Esophagus squamous epithelium (tissue), 5 donors: ENCODE results near the gene MAD1L1. TPM values are rescaled to one million over a fixed set of nuclear protein-coding genes. Genes with fewer than 3 reads are reported as not detected.
A peak's percentile ranks its signal among the peaks of the same experiment; 100 is the strongest.
"Not testable (repeated sequence)": the region's sequence is repeated elsewhere in the genome, so short reads cannot be mapped to it uniquely, and the experiment has no call there.

Experiments used
- DNase-seq: peaks from one replicate; lab custom pipeline; 2025; lab: John Stamatoyannopoulos, UW
- H3K27ac ChIP-seq, 4 donors: fragments of 200-600 bp; sonication (generic); one replicate each; pipeline ENCODE4 v1.5.1; 2016 to 2019; ENCODE audit warnings: mild to moderate bottlenecking in 1 of 4
- H3K27me3 ChIP-seq, 4 donors: fragments of 200-600 bp; sonication (generic); 1 replicate in 3 of 4; 2 replicates in 1 of 4; pipeline versions ENCODE4 v1.5.1 to v1.6.0; 2017 to 2021; ENCODE audit warnings: antibody characterized with exemption in 1 of 4
- H3K36me3 ChIP-seq, 3 donors: fragments of 200-600 bp; sonication (generic); one replicate each; pipeline ENCODE4 v1.5.1; 2016 to 2019
- H3K4me1 ChIP-seq, 3 donors: fragments of 200-600 bp; sonication (generic); one replicate each; pipeline ENCODE4 v1.5.1; 2017 to 2019
- H3K4me3 ChIP-seq, 4 donors: fragments of 200-600 bp; sonication (generic); 1 replicate in 3 of 4; 2 replicates in 1 of 4; pipeline ENCODE4 v1.5.1; 2016 to 2019; ENCODE audit warnings: mild to moderate bottlenecking in 2 of 4, moderate library complexity in 1 of 4
- H3K9me3 ChIP-seq, 3 donors: fragments of 200-600 bp; sonication (generic); one replicate each; pipeline ENCODE4 v1.5.1; 2016 to 2019
- CTCF ChIP-seq, 6 experiments: fragments of 450-650 bp in 4 of 6; fragments of 200-600 bp in 2 of 6; sonication (generic) in 2 of 6; IDR thresholded peaks; one replicate each; pipeline ENCODE4 v1.5.1; 2016 to 2019; ENCODE audit warnings: antibody characterized with exemption in 6 of 6, mild to moderate bottlenecking in 4 of 6, moderate library complexity in 4 of 6
- POLR2A ChIP-seq, 4 donors: fragments of 450-650 bp; IDR thresholded peaks; one replicate each; pipeline ENCODE4 v1.6.1; 2017; ENCODE audit warnings: antibody characterized with exemption in 4 of 4, mild to moderate bottlenecking in 4 of 4, moderate library complexity in 3 of 4
- WGBS, 2 donors: methylation state at CpG; one replicate each; pipeline ENCODE4 v1.1.5; 2018; 5-methylcytosine and 5-hydroxymethylcytosine counted together
- intact Hi-C: fragments of 100-400 bp; cut with DNase I; formaldehyde crosslinking; loops from one replicate; pipeline ENCODE4 v1.15.0; 2022
- total RNA-seq, 4 donors: library from RNA; depleted of rRNA; stranded (reverse); fragments of >200 nt; gene quantifications; one replicate each; pipeline ENCODE4 v1.1.0, GENCODE V29; 2016
- donor health status: DM: yes; HTN: yes; CAD: no.

Gene MAD1L1
- total RNA-seq, 4 donors from 2014 or later: 16.6 to 40.4 (median 30.2) TPM

GRCh38 chr7:2038931-2039728 lies 193.6 kb downstream of the MAD1L1 start:
- Histone ChIP-seq H3K9me3 (no peaks in the 10 kb centered on the region), H3K4me3 (no peak overlapping the region), H3K36me3 (peaks cover 0 to 18% (median 0%) of the 10 kb centered on the region in 3 donors), H3K27ac (no peak overlapping the region), H3K4me1 (peaks cover 4 to 23% (median 5%) of the 10 kb centered on the region in 3 donors), H3K27me3 (no peaks in the 10 kb centered on the region)
- intact Hi-C loops: no loop called here
- no peak for TF ChIP-seq POLR2A (IDR thresholded peaks at IDR 0.05)
- 70 to 74% methylated on average over 23 of the region's 23 CpGs for WGBS, 2 donors
- DNase-seq: no peak

GRCh38 chr7:2037808-2038522 lies 194.8 kb downstream of the MAD1L1 start:
- TF ChIP-seq CTCF (IDR thresholded peaks at IDR 0.05) (no peak), POLR2A (IDR thresholded peaks at IDR 0.05) (no peak)
- Histone ChIP-seq H3K27me3 (no peaks in the 10 kb centered on the region), H3K9me3 (no peaks in the 10 kb centered on the region), H3K4me1 (peaks cover 4 to 23% (median 5%) of the 10 kb centered on the region in 3 donors), H3K36me3 (peaks cover 0 to 8% (median 0%) of the 10 kb centered on the region in 3 donors), H3K27ac (peak overlapping the region in 3 of 4 donors; percentile 16 to 42 (median 42)), H3K4me3 (peak overlapping the region; percentile 4 to 51 (median 22))
- intact Hi-C loops: no loop called here
- no peak for DNase-seq
- WGBS, 2 donors: 17 to 27% methylated on average over 13 of the region's 13 CpGs

GRCh38 chr7:2037301-2037807 lies 195.4 kb downstream of the MAD1L1 start:
- Histone ChIP-seq H3K4me3 (peak overlapping the region in 3 of 4 donors; percentile 19 to 51 (median 24)), H3K27me3 (no peaks in the 10 kb centered on the region), H3K36me3 (peaks cover 0 to 2% (median 0%) of the 10 kb centered on the region in 3 donors), H3K27ac (peak overlapping the region in 2 of 4 donors; percentile 42), H3K9me3 (no peaks in the 10 kb centered on the region), H3K4me1 (peaks cover 4 to 23% (median 5%) of the 10 kb centered on the region in 3 donors)
- 67 to 72% methylated on average over 11 to 17 of the region's 17 CpGs for WGBS, 2 donors
- intact Hi-C loops: no loop called here
- TF ChIP-seq POLR2A (IDR thresholded peaks at IDR 0.05) (no peak), CTCF (IDR thresholded peaks at IDR 0.05) (no peak)
- DNase-seq: no peak

GRCh38 chr7:2036786-2037185 lies 196.0 kb downstream of the MAD1L1 start:
- 89 to 97% methylated on average over 17 to 18 of the region's 20 CpGs for WGBS, 2 donors
- H3K36me3 ChIP-seq: no peaks in the 10 kb centered on the region
- no peak overlapping the region for H3K4me3 ChIP-seq
- no peak for DNase-seq
- TF ChIP-seq POLR2A (IDR thresholded peaks at IDR 0.05): no peak
- no peak for TF ChIP-seq CTCF (IDR thresholded peaks at IDR 0.05)
- H3K27ac ChIP-seq: no peak overlapping the region
- intact Hi-C loops: no loop called here
- no peaks in the 10 kb centered on the region for H3K9me3 ChIP-seq
- H3K27me3 ChIP-seq: no peaks in the 10 kb centered on the region
- H3K4me1 ChIP-seq: peaks cover 4 to 23% (median 5%) of the 10 kb centered on the region in 3 donors

GRCh38 chr7:2036201-2036600 lies 196.5 kb downstream of the MAD1L1 start:
- H3K9me3 ChIP-seq, H3K36me3 ChIP-seq, H3K27me3 ChIP-seq, intact Hi-C loops, H3K4me3 ChIP-seq, DNase-seq, H3K27ac ChIP-seq: not testable (repeated sequence)
- WGBS, 2 donors: no CpG with 5 or more reads among the region's 16 CpGs
- peaks cover 4 to 23% (median 5%) of the 10 kb centered on the region in 3 donors for H3K4me1 ChIP-seq
